Measurements from ENCODE around the gene FSTL5.

FSTL5 gene

GRCh38 chr4:161893566-161893965, 270.2 kb downstream of the FSTL5 start:
- ATAC-seq (ENCODE audit: insufficient read depth, low read depth) (no peak), DNase-seq (no peak)
- H3K4me1 ChIP-seq (ENCODE audit: insufficient read depth, low read length) = no peaks in the 10 kb centered on the region
- H3K9me3 ChIP-seq (ENCODE audit: insufficient read depth, low read length, severe bottlenecking) = no peaks in the 10 kb centered on the region
- H3K27me3 ChIP-seq (ENCODE audit: insufficient read depth, low read length, poor library complexity) = no peaks in the 10 kb centered on the region
- H3K9ac ChIP-seq (ENCODE audit: low read depth, low read length) = no peak overlapping the region
- no peaks in the 10 kb centered on the region for H4K20me1 ChIP-seq (ENCODE audit: insufficient read depth, low read length)
- H3K36me3 ChIP-seq (ENCODE audit: insufficient read depth, low read length) = no peaks in the 10 kb centered on the region
- H3K4me2 ChIP-seq (ENCODE audit: insufficient read depth, low read length) = no peak overlapping the region
- no peak overlapping the region for H3K27ac ChIP-seq (ENCODE audit: low read length)
- H3K4me3 ChIP-seq (ENCODE audit: low read depth in 1 of 2, low read length in 2 of 2) = no peak overlapping the region
- TF ChIP-seq EZH2 (IDR thresholded peaks at IDR 0.05; ENCODE audit: borderline replicate concordance, low read depth, low read length, severe bottlenecking) (no peak), CTCF (IDR thresholded peaks at IDR 0.05; ENCODE audit: borderline replicate concordance, extremely low read depth, low read length, poor library complexity, severe bottlenecking) (no peak)
- no peak overlapping the region for H2AFZ ChIP-seq (ENCODE audit: low read depth, low read length)
- no peaks in the 10 kb centered on the region for H3K79me2 ChIP-seq (ENCODE audit: insufficient read depth, low read length)

GRCh38 chr4:161892951-161893350, 270.8 kb downstream of the FSTL5 start:
- no peak overlapping the region for H2AFZ ChIP-seq (ENCODE audit: low read depth, low read length)
- no peaks in the 10 kb centered on the region for H3K4me1 ChIP-seq (ENCODE audit: insufficient read depth, low read length)
- no peak for DNase-seq

DNA sequence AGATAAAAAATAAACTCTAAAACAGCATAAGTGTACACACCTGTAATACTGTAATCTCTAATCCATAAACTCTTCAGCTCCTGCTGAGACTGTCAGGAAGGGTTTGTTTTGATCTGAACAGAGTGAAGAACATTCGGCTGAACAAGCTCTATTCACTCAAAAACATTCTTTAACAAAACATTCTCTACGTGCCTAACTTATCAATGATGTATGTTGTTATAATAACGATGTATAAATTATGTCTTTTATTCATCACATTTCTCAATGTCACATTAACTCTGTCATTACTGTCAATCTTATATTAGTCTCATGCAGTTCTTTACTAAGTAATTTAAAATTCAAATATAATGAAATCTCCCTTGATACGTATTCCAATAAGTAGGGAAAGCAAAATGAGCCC, 280.6 kb downstream of the FSTL5 start:
- DNase-seq (no peak), ATAC-seq (ENCODE audit: insufficient read depth, low read depth) (no peak)
- Histone ChIP-seq H3K4me3 (ENCODE audit: low read depth in 1 of 2, low read length in 2 of 2) (no peak overlapping the region), H3K9ac (ENCODE audit: low read depth, low read length) (no peak overlapping the region), H3K27me3 (ENCODE audit: insufficient read depth, low read length, poor library complexity) (no peaks in the 10 kb centered on the region), H2AFZ (ENCODE audit: low read depth, low read length) (no peak overlapping the region), H3K27ac (ENCODE audit: low read length) (no peak overlapping the region), H3K36me3 (ENCODE audit: insufficient read depth, low read length) (no peaks in the 10 kb centered on the region), H3K4me1 (ENCODE audit: insufficient read depth, low read length) (no peaks in the 10 kb centered on the region), H3K9me3 (ENCODE audit: insufficient read depth, low read length, severe bottlenecking) (no peaks in the 10 kb centered on the region), H3K79me2 (ENCODE audit: insufficient read depth, low read length) (no peaks in the 10 kb centered on the region), H4K20me1 (ENCODE audit: insufficient read depth, low read length) (no peaks in the 10 kb centered on the region), H3K4me2 (ENCODE audit: insufficient read depth, low read length) (no peak overlapping the region)
- TF ChIP-seq CTCF (IDR thresholded peaks at IDR 0.05; ENCODE audit: borderline replicate concordance, extremely low read depth, low read length, poor library complexity, severe bottlenecking) = no peak
- no peak for TF ChIP-seq EZH2 (IDR thresholded peaks at IDR 0.05; ENCODE audit: borderline replicate concordance, low read depth, low read length, severe bottlenecking)

More at GRCh38 chr4:161892951-161893350, 270.8 kb downstream of the FSTL5 start:
- H3K79me2 ChIP-seq (ENCODE audit: insufficient read depth, low read length) = no peaks in the 10 kb centered on the region
- no peaks in the 10 kb centered on the region for H3K36me3 ChIP-seq (ENCODE audit: insufficient read depth, low read length)
- no peak for ATAC-seq (ENCODE audit: insufficient read depth, low read depth)
- H3K27me3 ChIP-seq (ENCODE audit: insufficient read depth, low read length, poor library complexity) = no peaks in the 10 kb centered on the region
- H3K4me2 ChIP-seq (ENCODE audit: insufficient read depth, low read length) = no peak overlapping the region
- H3K4me3 ChIP-seq (ENCODE audit: low read depth in 1 of 2, low read length in 2 of 2) = no peak overlapping the region
- H3K27ac ChIP-seq (ENCODE audit: low read length) = no peak overlapping the region
- TF ChIP-seq EZH2 (IDR thresholded peaks at IDR 0.05; ENCODE audit: borderline replicate concordance, low read depth, low read length, severe bottlenecking) (no peak), CTCF (IDR thresholded peaks at IDR 0.05; ENCODE audit: borderline replicate concordance, extremely low read depth, low read length, poor library complexity, severe bottlenecking) (no peak)
- H4K20me1 ChIP-seq (ENCODE audit: insufficient read depth, low read length) = no peaks in the 10 kb centered on the region
- H3K9ac ChIP-seq (ENCODE audit: low read depth, low read length) = no peak overlapping the region
- H3K9me3 ChIP-seq (ENCODE audit: insufficient read depth, low read length, severe bottlenecking) = no peaks in the 10 kb centered on the region

GRCh38 chr4:161881370-161881769, 282.4 kb downstream of the FSTL5 start:
- H3K9ac ChIP-seq (ENCODE audit: low read depth, low read length) = no peak overlapping the region
- H3K9me3 ChIP-seq (ENCODE audit: insufficient read depth, low read length, severe bottlenecking) = no peaks in the 10 kb centered on the region
- no peak overlapping the region for H3K4me3 ChIP-seq (ENCODE audit: low read depth in 1 of 2, low read length in 2 of 2)
- no peak for TF ChIP-seq EZH2 (IDR thresholded peaks at IDR 0.05; ENCODE audit: borderline replicate concordance, low read depth, low read length, severe bottlenecking)
- TF ChIP-seq CTCF (IDR thresholded peaks at IDR 0.05; ENCODE audit: borderline replicate concordance, extremely low read depth, low read length, poor library complexity, severe bottlenecking) = no peak
- no peaks in the 10 kb centered on the region for H3K4me1 ChIP-seq (ENCODE audit: insufficient read depth, low read length)
- DNase-seq (no peak), ATAC-seq (ENCODE audit: insufficient read depth, low read depth) (no peak)
- H3K36me3 ChIP-seq (ENCODE audit: insufficient read depth, low read length) = no peaks in the 10 kb centered on the region
- no peak overlapping the region for H2AFZ ChIP-seq (ENCODE audit: low read depth, low read length)
- H3K27me3 ChIP-seq (ENCODE audit: insufficient read depth, low read length, poor library complexity) = no peaks in the 10 kb centered on the region
- H4K20me1 ChIP-seq (ENCODE audit: insufficient read depth, low read length) = no peaks in the 10 kb centered on the region
- H3K27ac ChIP-seq (ENCODE audit: low read length) = no peak overlapping the region
- H3K4me2 ChIP-seq (ENCODE audit: insufficient read depth, low read length) = no peak overlapping the region
- no peaks in the 10 kb centered on the region for H3K79me2 ChIP-seq (ENCODE audit: insufficient read depth, low read length)

All from DND-41 (cell line).